Prostate gland (tissue), 2 donors: ENCODE data around the gene PALD1. TPM values are rescaled to one million over a fixed set of nuclear protein-coding genes. Genes with fewer than 3 reads are reported as not detected.

ENCODE experiments used
- DNase-seq: peaks from one replicate; pipeline ENCODE4 v3.0.0-alpha.2; 2019; ENCODE audit warnings: low spot score
- H3K27ac ChIP-seq, 2 donors: fragments of 200-600 bp; sonication (generic); 2 replicates each; pipeline ENCODE4 v1.5.1; 2017 to 2019
- H3K27me3 ChIP-seq: fragments of 200-600 bp; sonication (generic); replicated peaks from 2 replicates; pipeline ENCODE4 v1.5.1; 2019; ENCODE audit not compliant: insufficient read depth
- H3K36me3 ChIP-seq, 2 donors: fragments of 200-600 bp; sonication (generic); 1 replicate in 1 of 2; 2 replicates in 1 of 2; pipeline versions ENCODE4 v1.5.1 to v1.8.1; 2017 to 2019
- H3K4me1 ChIP-seq: fragments of 200-600 bp; sonication (generic); replicated peaks from 2 replicates; pipeline ENCODE4 v1.5.1; 2019
- H3K4me3 ChIP-seq, 2 donors: fragments of 200-600 bp; sonication (generic); 2 replicates each; pipeline ENCODE4 v1.5.1; 2017 to 2019
- H3K9me3 ChIP-seq: fragments of 200-600 bp; sonication (generic); 2 replicates; pipeline ENCODE4 v1.5.1; 2017
- CTCF ChIP-seq, 4 experiments: fragments of 200-600 bp in 2 of 4; fragments of 450-650 bp in 2 of 4; sonication (generic) in 2 of 4; IDR thresholded peaks; 1 replicate in 3 of 4; 2 replicates in 1 of 4; pipeline ENCODE4 v1.5.1; 2016 to 2019; ENCODE audit warnings: antibody characterized with exemption in 4 of 4, mild to moderate bottlenecking in 2 of 4, moderate library complexity in 2 of 4
- POLR2A ChIP-seq: fragments of 450-650 bp; IDR thresholded peaks from one replicate; pipeline ENCODE4 v1.6.1; 2016; ENCODE audit warnings: antibody characterized with exemption, mild to moderate bottlenecking
- POLR2AphosphoS5 ChIP-seq: sonication (generic); formaldehyde crosslinking; IDR thresholded peaks from one replicate; pipeline ENCODE4 v1.6.1; 2017; ENCODE audit warnings: antibody characterized with exemption
- WGBS: methylation state at CpG from one replicate; pipeline ENCODE4 v1.1.5; 2018; 5-methylcytosine and 5-hydroxymethylcytosine counted together
- intact Hi-C: fragments of 100-400 bp; cut with DNase I; formaldehyde crosslinking; loops from one replicate; pipeline ENCODE4 v1.14.2; 2022
- total RNA-seq, 2 donors: library from RNA; depleted of rRNA; stranded (reverse); fragments of >200 nt; gene quantifications; one replicate each; pipeline ENCODE4 v1.1.0, GENCODE V29; 2016

PALD1 gene
- total RNA-seq, 2 donors from 2014 or later, result 6.6 to 12.4 TPM

GRCh38 chr10:70491614-70492013 lies 13.0 kb downstream of the PALD1 start:
- no peaks in the 10 kb centered on the region for H3K9me3 ChIP-seq
- H3K4me3 ChIP-seq, result no peak overlapping the region
- no peaks in the 10 kb centered on the region for H3K4me1 ChIP-seq
- WGBS, result 96% methylated on average over 2 of the region's 2 CpGs
- H3K36me3 ChIP-seq, result no peaks in the 10 kb centered on the region
- intact Hi-C loops, result no loop called here
- H3K27me3 ChIP-seq, result no peaks in the 10 kb centered on the region
- no peak overlapping the region for H3K27ac ChIP-seq
- no peak for TF ChIP-seq POLR2AphosphoS5
- TF ChIP-seq CTCF (IDR thresholded peaks at IDR 0.05), result no peak
- TF ChIP-seq POLR2A, result no peak
- DNase-seq, result no peak

GRCh38 chr10:70492786-70493659 lies 14.5 kb downstream of the PALD1 start:
- no peak overlapping the region for H3K4me3 ChIP-seq
- H3K36me3 ChIP-seq, result no peaks in the 10 kb centered on the region
- 83% methylated on average over 10 of the region's 10 CpGs for WGBS
- H3K27me3 ChIP-seq, result no peaks in the 10 kb centered on the region
- intact Hi-C loops, result no loop called here
- H3K27ac ChIP-seq, result no peak overlapping the region
- no peaks in the 10 kb centered on the region for H3K4me1 ChIP-seq
- TF ChIP-seq POLR2A, result no peak
- TF ChIP-seq POLR2AphosphoS5, result no peak
- no peak for TF ChIP-seq CTCF (IDR thresholded peaks at IDR 0.05)
- H3K9me3 ChIP-seq, result no peaks in the 10 kb centered on the region
- no peak for DNase-seq

GRCh38 chr10:70493660-70494234 lies 15.2 kb downstream of the PALD1 start:
- no peak for DNase-seq
- no peaks in the 10 kb centered on the region for H3K36me3 ChIP-seq
- H3K4me1 ChIP-seq, result no peaks in the 10 kb centered on the region
- WGBS, result 66% methylated on average over 9 of the region's 9 CpGs
- intact Hi-C loops, result no loop called here
- TF ChIP-seq POLR2AphosphoS5, result no peak
- TF ChIP-seq POLR2A, result no peak
- no peak for TF ChIP-seq CTCF (IDR thresholded peaks at IDR 0.05)
- no peaks in the 10 kb centered on the region for H3K9me3 ChIP-seq
- H3K27ac ChIP-seq, result no peak overlapping the region
- no peaks in the 10 kb centered on the region for H3K27me3 ChIP-seq
- H3K4me3 ChIP-seq, result no peak overlapping the region

- no peak for DNase-seq
- 53% methylated on average over 8 of the region's 8 CpGs for WGBS
- H3K36me3 ChIP-seq, result no peaks in the 10 kb centered on the region
- no peak for TF ChIP-seq CTCF (IDR thresholded peaks at IDR 0.05)
- no peak for TF ChIP-seq POLR2AphosphoS5
- no peak for TF ChIP-seq POLR2A
- H3K4me1 ChIP-seq, result no peaks in the 10 kb centered on the region
- no peaks in the 10 kb centered on the region for H3K9me3 ChIP-seq
- H3K27me3 ChIP-seq, result no peaks in the 10 kb centered on the region
- H3K4me3 ChIP-seq, result no peak overlapping the region
- intact Hi-C loops, result no loop called here
- no peak overlapping the region for H3K27ac ChIP-seq
These were observed 16.0 kb downstream of the PALD1 start for GRCh38 chr10:70494536-70494935.
